Measurements from ENCODE around the gene MRPS25.
"Not testable (repeated sequence)": the region's sequence is repeated elsewhere in the genome, so short reads cannot be mapped to it uniquely, and the experiment has no call there.

MRPS25 gene

GRCh38 chr3:15042936-15043335 lies 22.2 kb downstream of the MRPS25 start:
- DNase-seq = no peak

GRCh38 chr3:15041950-15042349 lies 23.2 kb downstream of the MRPS25 start:
- DNase-seq = no peak

DNA sequence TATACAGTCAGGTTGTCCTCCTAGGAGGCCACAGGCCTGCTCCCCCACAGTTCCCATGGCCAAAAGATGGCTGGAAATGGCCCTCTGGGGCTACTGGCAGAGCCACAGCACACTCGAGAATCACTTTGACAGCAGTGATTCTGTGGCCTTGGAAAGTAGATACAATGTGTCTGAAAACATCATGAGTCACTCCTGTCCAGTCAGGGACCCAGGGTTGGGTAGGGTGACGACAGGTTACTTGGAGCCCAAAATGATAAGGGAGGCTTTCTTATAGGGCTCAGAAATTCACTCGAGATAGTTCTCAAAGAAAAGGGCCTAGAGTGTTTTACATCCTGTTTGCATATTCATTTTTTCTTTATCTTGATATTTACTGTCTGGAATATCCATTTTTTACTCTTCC lies 24.3 kb downstream of the MRPS25 start:
- no peak for DNase-seq

- DNase-seq = no peak
Observed at GRCh38 chr3:15038306-15038705, 26.8 kb downstream of the MRPS25 start.

GRCh38 chr3:15033103-15033502 lies 32.0 kb downstream of the MRPS25 start:
- DNase-seq = no peak

- DNase-seq = no peak
Observed at GRCh38 chr3:15032650-15033049, 32.5 kb downstream of the MRPS25 start.

- no peak for DNase-seq
Observed at GRCh38 chr3:15029625-15030024, 35.5 kb downstream of the MRPS25 start.

GRCh38 chr3:15023719-15024118 lies 41.4 kb downstream of the MRPS25 start:
- DNase-seq = no peak

GRCh38 chr3:15023249-15023648 lies 41.9 kb downstream of the MRPS25 start:
- DNase-seq = no peak

DNA sequence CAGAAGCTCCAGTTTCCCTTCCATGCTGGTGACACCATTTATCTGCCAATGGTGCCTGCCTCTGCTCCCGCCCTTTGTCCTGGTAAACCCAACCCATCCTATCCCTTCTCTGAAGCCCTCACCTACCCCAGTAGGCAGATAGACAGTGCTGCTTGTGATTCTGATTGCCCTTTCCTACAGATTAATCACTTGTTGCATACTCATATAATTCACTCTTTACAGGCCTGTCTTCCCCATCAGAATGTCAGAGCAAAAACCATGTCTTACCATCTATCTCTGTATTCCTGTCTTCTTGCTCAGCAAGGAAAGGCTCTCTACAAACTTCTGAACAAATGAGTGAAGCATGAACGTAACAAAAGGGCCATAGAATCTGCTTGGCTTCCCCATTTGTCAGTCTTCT lies 47.9 kb downstream of the MRPS25 start:
- no peak for DNase-seq

DNA sequence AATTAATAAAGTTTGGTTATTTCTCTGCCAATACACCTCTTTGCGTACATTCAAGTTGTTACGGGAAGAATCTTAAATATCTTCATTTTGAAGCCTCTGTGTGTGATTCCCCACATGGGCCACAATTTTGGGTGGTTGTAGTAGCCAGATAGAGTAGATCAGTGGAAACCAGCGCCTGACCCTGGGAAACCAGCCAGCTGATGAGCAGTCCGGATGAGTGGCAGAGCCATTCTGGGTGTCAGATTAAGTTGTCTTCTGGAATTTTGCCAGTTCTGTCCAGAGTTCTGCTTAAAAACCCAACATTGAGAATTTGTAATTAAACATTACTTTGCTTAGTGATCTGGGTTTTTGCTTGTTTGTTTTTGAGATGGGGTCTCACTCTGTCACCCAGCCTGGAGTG lies 49.7 kb downstream of the MRPS25 start:
- DNase-seq = no peak

DNA sequence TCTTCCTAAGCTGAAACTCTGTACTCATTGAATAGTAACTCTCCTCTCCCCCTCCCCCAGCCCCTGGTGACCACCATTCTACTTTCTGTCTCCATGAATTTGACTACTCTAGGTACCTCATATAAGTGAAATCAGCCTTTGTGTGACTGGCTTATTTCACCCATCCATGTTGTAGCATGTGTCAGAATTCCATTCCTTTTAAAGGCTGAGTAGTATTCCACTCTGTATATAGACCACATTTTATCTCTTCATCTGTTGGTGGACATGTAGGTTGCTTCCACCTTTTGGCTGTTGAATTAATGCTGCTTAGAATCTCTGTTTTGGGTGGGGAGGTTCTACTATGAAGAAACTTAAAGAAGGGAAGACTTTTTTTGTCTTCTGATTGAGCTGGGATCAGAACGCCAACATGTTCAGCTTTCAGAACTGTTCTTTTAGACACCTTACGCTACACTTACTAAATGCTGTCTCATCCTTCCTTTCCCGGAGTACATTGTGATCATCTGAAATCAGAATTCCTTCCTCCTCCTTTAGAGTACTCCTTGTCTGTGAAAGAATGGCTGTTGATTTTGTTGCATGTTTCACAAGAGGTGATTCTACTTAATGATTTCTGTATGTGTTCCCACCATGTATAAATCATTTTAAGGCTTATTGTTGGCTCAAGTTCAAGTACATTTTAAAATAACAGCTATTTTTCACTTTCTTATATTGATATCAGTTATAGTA lies 50.3 kb downstream of the MRPS25 start:
- DNase-seq = no peak

DNA sequence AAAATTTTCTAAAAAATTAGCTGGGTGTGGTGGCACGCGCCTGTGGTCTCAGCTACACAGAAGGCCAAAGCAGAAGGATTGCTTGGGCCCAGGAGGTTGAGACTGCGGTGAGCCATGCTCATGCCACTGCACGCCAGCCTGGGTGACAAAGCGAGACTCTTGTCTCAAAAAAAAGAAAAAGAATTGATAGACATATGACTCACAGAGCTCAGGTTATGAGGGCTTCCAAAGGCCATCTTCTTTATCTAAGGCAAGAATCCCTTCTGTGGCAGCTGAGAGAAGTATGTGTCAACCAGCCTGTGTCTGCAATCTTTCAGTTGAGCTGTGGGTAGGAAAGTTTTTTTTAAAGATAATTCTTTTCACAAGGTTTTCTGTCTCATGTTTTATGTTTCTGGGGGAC lies 53.9 kb downstream of the MRPS25 start:
- DNase-seq = no peak

- DNase-seq = no peak
Observed at GRCh38 chr3:15010664-15011063, 54.5 kb downstream of the MRPS25 start.

DNA sequence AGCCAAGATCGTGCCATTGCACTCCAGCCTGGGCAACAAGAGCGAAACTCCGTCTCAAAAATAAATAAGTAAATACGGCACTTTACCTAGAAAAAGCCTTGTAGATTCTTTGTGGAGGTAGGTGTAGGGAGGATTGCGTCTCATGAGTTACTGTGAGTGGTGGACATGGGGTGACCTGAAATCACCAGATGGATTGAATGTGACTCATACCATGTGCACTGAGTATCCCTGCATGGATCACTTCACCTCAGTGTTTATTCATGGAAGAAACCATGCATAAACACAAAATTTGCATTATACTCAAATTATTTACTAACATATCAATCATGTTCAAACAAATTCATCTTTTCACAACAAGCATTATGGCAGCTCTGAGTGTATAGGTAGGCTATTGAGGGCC lies 55.9 kb downstream of the MRPS25 start:
- no peak for DNase-seq

DNA sequence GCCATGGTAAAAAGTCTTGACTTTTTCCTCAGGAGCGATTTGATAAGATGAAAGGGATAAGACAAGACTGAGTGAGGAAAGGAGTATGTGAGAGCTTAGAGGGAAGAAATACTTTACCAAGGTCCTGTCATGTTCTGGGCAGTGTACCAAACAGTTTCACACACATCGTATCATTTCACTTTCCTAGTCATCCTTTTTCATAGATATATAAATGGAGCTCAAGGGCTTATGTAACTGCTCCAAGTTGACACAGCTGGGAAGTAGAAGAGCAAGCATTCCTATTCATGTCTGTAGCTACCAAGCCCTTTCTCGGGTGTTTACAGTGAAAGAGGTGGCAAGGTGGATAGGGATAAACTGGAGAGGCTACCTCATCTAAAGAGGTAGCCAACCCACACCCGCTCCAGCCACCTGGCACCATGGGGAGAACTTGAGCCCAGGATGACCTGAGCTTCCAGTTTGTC lies 57.4 kb downstream of the MRPS25 start:
- DNase-seq = no peak

DNA sequence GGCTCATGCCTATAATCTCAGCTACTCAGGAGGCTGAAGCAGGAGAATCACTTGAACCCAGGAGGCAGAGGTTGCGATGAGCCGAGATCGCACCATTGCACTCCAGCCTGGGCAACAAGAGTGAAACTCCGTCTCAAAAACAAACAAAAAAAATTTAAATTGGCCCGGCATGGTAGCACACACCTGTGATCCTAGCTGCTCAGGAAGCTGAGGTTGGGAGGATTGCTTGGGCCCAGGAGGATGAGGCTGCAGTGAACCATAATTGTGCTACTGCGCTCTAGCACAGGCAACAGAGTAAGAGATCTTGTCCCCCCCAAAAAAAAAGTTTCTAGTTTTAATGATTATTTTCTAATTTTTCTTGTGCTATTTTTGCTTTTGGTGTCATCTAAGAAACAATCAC lies 65.9 kb downstream of the MRPS25 start:
- not testable (repeated sequence) for DNase-seq

Data from DMS 273 treated with DMSO at 0.1 percent for 48 hours (cell line).